Nephron progenitor cell (in vitro differentiated cells): ENCODE results near the gene C17orf113.
"Not testable (repeated sequence)": the region's sequence is repeated elsewhere in the genome, so short reads cannot be mapped to it uniquely, and the experiment has no call there.

Experiments used
- DNase-seq: peaks from one replicate; pipeline ENCODE4 v3.0.0; 2021
- H3K27ac Mint-ChIP-seq: 2 replicates; pipeline ENCODE4 v1.8.0; 2021; ENCODE audit warnings: mild to moderate bottlenecking, moderate library complexity, mixed read lengths
- H3K27me3 Mint-ChIP-seq: 2 replicates; pipeline ENCODE4 v1.8.0; 2021; ENCODE audit warnings: mild to moderate bottlenecking, low read depth, mixed read lengths; ENCODE audit not compliant: poor library complexity
- H3K36me3 Mint-ChIP-seq: 2 replicates; pipeline ENCODE4 v1.8.0; 2021; ENCODE audit warnings: low read depth, mixed read lengths
- H3K4me1 Mint-ChIP-seq: 2 replicates; pipeline ENCODE4 v1.8.0; 2021; ENCODE audit warnings: mixed read lengths
- H3K4me3 Mint-ChIP-seq: 2 replicates; pipeline ENCODE4 v1.8.0; 2021; ENCODE audit warnings: mild to moderate bottlenecking, moderate library complexity, mixed read lengths
- H3K9me3 Mint-ChIP-seq: 2 replicates; pipeline ENCODE4 v1.8.0; 2021; ENCODE audit warnings: mild to moderate bottlenecking, moderate library complexity, mixed read lengths
- TF ChIP-seq, protein P1 (sequence below): fragments of 200-600 bp; sonication (generic); IDR thresholded peaks from 2 replicates; pipeline ENCODE4 v1.5.0; 2021; ENCODE audit warnings: antibody characterized with exemption

C17orf113 gene

DNA sequence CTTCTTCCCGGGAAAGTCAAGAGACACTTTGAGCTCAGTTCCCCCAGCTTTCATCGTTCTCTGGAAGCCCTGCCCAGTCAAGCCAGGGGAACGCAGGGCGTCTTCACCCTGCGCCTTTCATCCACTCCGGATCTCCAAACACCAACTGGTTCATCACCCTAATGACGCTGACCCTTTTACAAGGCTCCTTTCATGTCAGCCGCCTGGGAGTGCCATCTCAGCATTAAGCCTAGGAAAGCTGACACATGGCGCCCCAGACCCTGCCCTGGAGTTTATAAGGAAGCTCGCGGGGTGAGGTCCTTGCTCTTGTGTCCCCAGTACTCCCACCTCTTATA lies 32.6 kb downstream of the C17orf113 start:
- DNase-seq, result peak; percentile 35
- TF ChIP-seq, protein P1, sequence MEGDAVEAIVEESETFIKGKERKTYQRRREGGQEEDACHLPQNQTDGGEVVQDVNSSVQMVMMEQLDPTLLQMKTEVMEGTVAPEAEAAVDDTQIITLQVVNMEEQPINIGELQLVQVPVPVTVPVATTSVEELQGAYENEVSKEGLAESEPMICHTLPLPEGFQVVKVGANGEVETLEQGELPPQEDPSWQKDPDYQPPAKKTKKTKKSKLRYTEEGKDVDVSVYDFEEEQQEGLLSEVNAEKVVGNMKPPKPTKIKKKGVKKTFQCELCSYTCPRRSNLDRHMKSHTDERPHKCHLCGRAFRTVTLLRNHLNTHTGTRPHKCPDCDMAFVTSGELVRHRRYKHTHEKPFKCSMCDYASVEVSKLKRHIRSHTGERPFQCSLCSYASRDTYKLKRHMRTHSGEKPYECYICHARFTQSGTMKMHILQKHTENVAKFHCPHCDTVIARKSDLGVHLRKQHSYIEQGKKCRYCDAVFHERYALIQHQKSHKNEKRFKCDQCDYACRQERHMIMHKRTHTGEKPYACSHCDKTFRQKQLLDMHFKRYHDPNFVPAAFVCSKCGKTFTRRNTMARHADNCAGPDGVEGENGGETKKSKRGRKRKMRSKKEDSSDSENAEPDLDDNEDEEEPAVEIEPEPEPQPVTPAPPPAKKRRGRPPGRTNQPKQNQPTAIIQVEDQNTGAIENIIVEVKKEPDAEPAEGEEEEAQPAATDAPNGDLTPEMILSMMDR, result no peak
- H3K27ac Mint-ChIP-seq, result peak overlapping the region; percentile 99
- no peaks in the 10 kb centered on the region for H3K9me3 Mint-ChIP-seq
- H3K27me3 Mint-ChIP-seq, result peaks cover 3% of the 10 kb centered on the region
- peaks cover 66% of the 10 kb centered on the region for H3K4me1 Mint-ChIP-seq
- H3K36me3 Mint-ChIP-seq, result peaks cover 22% of the 10 kb centered on the region
- peak overlapping the region; percentile 99 for H3K4me3 Mint-ChIP-seq

DNA sequence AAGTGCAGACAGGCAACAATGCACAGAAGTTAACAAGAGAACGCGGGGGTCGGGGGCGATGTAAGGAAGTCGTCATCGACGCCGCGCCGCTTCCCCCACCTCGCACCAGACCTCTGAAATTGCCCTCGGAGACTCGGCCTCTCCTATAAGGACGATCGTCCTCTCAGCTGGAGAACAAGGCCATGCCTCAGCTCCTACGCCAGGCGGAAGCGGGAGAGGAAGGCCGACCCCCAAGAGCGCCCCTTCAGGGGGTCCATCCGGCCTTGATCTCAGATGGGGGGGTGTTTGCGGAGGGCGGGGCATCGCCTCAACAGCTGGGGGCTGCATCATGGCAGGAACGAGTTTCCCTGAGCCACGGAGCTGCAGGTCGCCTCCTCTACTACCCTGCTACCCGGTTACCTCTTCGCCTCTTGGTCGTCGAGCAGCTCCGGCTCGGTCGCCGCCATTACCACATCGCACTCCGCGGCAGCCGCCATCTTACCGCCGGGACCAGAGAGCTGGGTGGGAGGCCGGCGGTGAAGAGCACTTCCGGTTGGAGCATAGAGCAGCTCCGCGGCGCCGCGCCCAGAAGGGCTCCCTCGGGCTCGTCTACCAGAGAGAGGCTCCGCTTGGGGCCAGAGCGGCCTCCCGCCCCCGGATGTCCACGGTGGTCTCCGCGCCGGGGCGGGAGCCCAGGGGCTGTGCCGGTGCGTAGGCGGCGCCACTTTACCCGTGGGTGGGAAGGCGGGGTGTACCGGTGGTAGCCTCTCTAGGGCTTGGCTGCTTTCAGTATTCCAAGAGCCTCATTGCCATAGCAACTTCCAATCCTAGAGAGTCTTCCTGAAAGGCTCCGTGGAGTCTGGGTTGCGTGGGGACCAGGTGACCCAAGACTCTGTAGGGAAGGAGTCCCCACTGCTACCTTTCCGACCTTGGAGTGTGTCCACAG lies 33.2 kb downstream of the C17orf113 start, which contains the start of gene DNAJC7:
TSS of gene DNAJC7 (minus strand) at position 499 of the 925 bp plus-strand sequence. CDS start at position 476, 23 bp downstream.
- H3K4me1 Mint-ChIP-seq, result peaks cover 63% of the 10 kb centered on the region

GRCh38 chr17:42016411-42016831 lies 34.0 kb downstream of the C17orf113 start:
- peaks cover 3% of the 10 kb centered on the region for H3K27me3 Mint-ChIP-seq
- H3K9me3 Mint-ChIP-seq, result no peaks in the 10 kb centered on the region
- peaks cover 18% of the 10 kb centered on the region for H3K36me3 Mint-ChIP-seq
- H3K4me1 Mint-ChIP-seq, result peaks cover 58% of the 10 kb centered on the region
- H3K27ac Mint-ChIP-seq, result peak overlapping the region; percentile 99
- no peak for DNase-seq
- H3K4me3 Mint-ChIP-seq, result peak overlapping the region; percentile 99
- TF ChIP-seq, protein P1, result no peak

More for the DNA sequence above, 33.2 kb downstream of the C17orf113 start, which contains the start of gene DNAJC7:
- Mint-ChIP-seq H3K27ac (peak within 1 kb of the TSS; percentile 99), H3K36me3 (peaks cover 18% of the 10 kb centered on the region), H3K4me3 (peak within 1 kb of the TSS; percentile 99), H3K9me3 (no peaks in the 10 kb centered on the region), H3K27me3 (peaks cover 3% of the 10 kb centered on the region)
- TF ChIP-seq, protein P1, result no peak
- DNase-seq, result peak; percentile 88

- peaks cover 35% of the 10 kb centered on the region for H3K4me1 Mint-ChIP-seq
- H3K36me3 Mint-ChIP-seq, result peaks cover 38% of the 10 kb centered on the region
- H3K4me3 Mint-ChIP-seq, H3K27me3 Mint-ChIP-seq, H3K9me3 Mint-ChIP-seq, DNase-seq: not testable (repeated sequence)
- peak overlapping the region; percentile 70 for H3K27ac Mint-ChIP-seq
These were observed 36.7 kb downstream of the C17orf113 start for GRCh38 chr17:42013740-42014139.

- H3K4me3 Mint-ChIP-seq, result not testable (repeated sequence)
- H3K36me3 Mint-ChIP-seq, result peaks cover 40% of the 10 kb centered on the region
These were observed 38.0 kb downstream of the C17orf113 start for GRCh38 chr17:42012363-42012762.

DNA sequence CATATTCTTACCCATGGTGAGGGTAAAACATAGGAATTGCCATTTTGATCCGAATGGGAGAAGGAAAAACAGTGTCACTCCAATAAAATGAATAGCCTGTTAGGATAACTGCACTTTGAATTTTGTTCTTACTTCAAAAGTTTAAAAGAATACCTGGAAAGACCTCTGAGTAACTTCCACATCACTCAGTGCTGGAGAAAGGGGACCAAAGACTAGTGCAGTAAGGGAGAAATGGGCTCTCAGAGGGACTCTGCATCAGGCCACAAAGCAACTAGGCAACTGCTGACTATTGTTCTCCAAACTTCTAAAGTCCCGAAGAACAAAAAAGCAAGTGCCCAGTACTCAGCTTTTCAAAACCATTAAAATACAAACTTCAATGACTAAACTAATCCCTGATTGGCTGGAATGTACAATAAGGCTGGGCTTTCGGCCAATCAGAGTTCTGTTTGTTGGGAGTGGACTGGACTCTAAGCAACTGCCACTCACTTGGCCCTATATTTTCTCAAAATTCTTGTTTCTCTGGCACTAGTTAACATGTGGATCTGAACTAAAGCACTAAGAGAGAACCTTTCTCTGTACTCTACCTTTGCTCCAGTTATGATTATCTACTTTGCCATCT lies 39.4 kb downstream of the C17orf113 start:
- Mint-ChIP-seq H3K27ac (peak overlapping the region; percentile 21), H3K36me3 (peaks cover 46% of the 10 kb centered on the region), H3K27me3 (peaks cover 3% of the 10 kb centered on the region), H3K9me3 (no peaks in the 10 kb centered on the region), H3K4me3 (no peak overlapping the region), H3K4me1 (peaks cover 19% of the 10 kb centered on the region)
- no peak for DNase-seq
- TF ChIP-seq, protein P1, result no peak

More at GRCh38 chr17:42012363-42012762, 38.0 kb downstream of the C17orf113 start:
- H3K4me1 Mint-ChIP-seq, result peaks cover 23% of the 10 kb centered on the region
- DNase-seq, H3K27ac Mint-ChIP-seq, H3K27me3 Mint-ChIP-seq, H3K9me3 Mint-ChIP-seq: not testable (repeated sequence)

GRCh38 chr17:42010266-42010680 lies 40.1 kb downstream of the C17orf113 start:
- not testable (repeated sequence) for H3K9me3 Mint-ChIP-seq, H3K4me3 Mint-ChIP-seq, H3K27me3 Mint-ChIP-seq, DNase-seq
- peaks cover 12% of the 10 kb centered on the region for H3K4me1 Mint-ChIP-seq
- peaks cover 45% of the 10 kb centered on the region for H3K36me3 Mint-ChIP-seq
- H3K27ac Mint-ChIP-seq, result peak overlapping the region; percentile 80
